GM10266 (cell line): Measurements from ENCODE around the gene TRUB2.

Experiments
- DNase-seq: peaks from one replicate; pipeline ENCODE4 v3.0.0; 2012; ENCODE audit errors: extremely low spot score
- TF ChIP-seq, protein P1 (sequence below): IDR thresholded peaks from 2 replicates; pipeline ENCODE4 v1.5.1; 2012; ENCODE audit warnings: mild to moderate bottlenecking, low read depth; ENCODE audit not compliant: control insufficient read depth, insufficient read depth; ENCODE audit errors: missing control alignments

Gene TRUB2

DNA sequence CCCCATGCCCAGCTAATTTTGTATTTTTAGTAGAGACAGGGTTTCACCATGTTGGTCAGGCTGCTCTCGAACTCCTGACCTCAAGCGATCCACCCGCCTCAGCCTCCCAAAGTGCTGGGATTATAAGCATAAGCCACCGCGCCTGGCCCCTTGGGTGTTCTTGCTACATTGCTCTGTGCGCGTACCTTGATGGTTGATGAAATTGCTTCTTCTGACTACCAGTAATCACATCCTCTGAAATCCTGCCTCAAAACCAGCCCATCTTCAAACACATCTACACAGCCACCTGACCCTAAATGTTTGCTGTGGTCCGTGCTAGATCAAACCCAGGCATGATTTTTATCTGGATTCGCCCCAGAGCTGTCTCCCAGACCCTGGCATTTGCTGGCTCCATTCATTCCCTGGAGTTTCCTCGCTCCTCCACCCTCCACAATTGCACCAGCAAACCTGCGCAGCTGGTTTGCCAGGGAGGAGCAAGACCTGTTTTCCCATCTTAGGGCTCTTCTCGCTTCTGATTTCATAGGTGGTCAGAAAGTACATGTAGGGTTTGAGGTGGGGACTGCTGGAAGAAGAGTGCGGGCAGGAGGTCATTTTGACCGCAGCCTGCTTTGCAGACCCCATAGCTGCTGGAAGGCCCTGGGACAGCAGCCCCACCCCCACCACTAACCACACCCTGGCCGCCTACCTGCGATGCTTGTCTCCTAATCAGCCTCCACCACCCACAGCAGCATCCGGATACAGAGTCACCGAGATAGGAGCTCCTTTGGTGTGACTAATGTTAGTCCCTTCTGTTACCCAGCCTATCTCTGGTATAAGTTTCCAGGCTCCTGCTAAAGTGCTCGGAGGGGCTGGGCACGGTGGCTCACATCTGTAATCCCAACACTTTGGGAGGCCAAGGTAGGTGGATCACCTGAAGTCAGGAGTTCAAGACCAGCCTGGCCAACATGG is 23.4 kb downstream of the TRUB2 start:
- TF ChIP-seq, protein P1, sequence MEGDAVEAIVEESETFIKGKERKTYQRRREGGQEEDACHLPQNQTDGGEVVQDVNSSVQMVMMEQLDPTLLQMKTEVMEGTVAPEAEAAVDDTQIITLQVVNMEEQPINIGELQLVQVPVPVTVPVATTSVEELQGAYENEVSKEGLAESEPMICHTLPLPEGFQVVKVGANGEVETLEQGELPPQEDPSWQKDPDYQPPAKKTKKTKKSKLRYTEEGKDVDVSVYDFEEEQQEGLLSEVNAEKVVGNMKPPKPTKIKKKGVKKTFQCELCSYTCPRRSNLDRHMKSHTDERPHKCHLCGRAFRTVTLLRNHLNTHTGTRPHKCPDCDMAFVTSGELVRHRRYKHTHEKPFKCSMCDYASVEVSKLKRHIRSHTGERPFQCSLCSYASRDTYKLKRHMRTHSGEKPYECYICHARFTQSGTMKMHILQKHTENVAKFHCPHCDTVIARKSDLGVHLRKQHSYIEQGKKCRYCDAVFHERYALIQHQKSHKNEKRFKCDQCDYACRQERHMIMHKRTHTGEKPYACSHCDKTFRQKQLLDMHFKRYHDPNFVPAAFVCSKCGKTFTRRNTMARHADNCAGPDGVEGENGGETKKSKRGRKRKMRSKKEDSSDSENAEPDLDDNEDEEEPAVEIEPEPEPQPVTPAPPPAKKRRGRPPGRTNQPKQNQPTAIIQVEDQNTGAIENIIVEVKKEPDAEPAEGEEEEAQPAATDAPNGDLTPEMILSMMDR: no peak
- DNase-seq: no peak

DNA sequence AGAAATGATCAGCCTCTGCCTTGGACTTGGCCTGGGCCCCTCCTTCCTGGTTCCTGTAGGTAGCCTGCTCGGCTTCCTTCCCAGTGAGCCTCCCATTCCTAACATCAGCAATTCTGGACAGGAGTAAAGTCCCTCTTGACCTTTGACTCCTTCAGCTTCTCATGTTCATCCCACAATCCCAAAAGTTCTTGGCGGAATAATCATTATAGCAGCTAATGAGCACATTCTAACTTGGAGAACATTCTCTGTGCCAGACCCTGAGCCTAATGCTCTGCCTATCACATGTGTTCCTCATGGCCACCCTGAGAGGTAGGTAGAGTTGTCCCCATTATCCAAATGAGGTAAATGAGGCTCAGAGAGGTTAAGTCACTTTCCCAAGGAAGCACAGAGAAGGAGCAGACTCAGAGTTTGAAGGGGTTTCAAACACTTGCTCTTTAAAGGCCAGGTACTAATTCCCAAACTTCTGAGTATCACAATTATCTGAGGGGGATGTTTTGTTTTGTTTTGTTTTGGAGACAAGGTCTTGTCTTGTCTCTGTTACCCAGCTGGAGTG is 24.9 kb downstream of the TRUB2 start:
- TF ChIP-seq, protein P1: no peak
- DNase-seq: no peak

DNA sequence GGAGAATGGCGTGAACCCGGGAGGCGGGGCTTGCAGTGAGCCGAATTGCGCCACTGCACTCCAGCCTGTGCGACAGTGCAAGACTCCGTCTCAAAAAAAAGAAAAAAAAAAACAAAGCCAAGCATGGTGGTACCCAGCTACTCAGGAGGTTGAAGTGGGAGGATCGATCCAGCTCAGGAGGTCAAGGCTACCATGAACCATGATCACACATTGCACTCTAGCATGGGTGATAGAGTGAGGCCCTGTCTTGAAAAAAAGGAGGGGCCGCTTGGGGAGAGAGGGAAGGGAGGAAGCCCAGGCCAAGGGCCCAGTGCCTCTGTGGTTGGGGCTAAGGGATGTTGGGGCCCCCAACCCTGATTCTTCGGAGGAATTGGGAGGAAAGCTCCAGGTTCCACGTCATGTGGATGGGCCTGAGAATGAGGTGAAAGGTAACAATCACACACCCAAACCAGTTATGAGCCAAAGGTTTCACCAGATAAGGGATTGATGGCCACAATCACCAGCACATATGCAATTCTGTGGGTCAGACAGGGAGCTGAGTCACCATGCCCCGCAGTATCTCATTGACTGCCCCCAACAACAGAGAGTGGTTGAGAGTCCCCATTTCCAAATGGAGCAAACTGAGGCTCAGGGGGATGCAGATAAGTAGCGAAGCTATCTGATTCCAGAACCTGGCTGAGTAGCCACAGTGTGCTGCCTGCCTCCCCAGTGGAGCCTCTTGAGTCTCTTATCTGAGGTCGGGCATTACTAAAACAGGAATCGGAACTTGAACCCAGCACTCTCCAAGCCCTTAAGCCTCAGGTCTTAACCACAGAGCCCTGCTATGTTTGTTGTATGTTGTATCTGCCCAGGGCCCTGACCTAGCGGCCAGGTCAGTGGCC is 25.7 kb downstream of the TRUB2 start:
- DNase-seq: no peak

DNA sequence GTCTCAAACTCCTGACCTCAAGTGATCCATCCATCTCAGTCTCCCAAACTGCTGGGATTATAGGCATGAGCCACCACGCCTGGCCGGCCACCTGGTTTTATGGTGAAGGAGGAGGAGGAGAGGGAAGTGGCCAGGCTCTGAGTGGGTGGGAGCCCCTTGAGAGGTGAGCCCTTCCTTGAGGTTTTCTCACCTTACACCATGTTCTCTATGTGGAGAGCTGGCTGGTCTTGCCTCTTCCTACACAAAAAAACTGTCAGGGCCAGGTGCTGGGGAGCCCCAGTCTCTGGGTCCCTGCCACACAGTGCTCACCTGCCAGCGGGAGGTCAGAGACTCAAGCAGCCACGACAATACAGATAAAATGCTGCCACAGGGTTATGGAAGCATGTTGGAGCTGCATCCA is 28.1 kb downstream of the TRUB2 start:
- TF ChIP-seq, protein P1: no peak
- DNase-seq: no peak

More for the DNA sequence above, 25.7 kb downstream of the TRUB2 start:
- TF ChIP-seq, protein P1: no peak

DNA sequence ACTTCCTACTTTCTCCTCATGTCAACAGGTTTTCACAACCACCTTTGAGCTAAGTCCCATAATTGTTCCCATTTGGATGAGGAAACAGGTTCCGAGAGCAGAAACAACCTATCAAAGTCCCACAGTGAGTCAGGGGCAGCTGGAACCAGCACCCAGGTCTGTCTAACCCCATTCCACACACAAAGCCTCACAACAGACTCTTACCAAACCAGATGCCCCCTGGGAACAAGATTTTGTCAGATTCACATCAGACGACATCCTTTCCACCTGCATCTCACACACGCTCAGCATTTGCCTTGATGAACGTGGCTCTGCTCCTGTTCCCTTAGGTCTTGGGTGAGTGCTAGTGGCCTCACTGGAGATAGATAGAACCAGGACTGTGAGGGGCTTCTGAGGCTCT is 29.2 kb downstream of the TRUB2 start:
- no peak for DNase-seq
- TF ChIP-seq, protein P1: no peak

DNA sequence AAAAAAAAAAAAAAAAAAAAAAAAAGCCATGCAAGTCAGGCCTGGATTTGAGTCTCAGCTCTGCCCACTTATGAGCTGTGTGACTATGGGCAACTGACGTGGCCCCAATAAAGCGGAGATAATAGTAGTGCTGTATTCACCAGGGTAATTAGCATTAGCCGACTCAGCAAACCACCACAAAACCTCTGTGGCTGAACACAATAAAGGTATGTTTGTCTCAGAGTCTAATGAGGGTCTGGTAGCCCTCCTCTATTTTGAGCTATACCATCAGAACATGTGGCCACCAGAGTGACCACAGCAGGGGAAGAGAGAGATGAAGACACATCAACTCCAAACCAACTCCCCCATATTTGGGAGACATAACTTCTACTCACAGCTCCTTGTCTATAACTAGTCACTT is 30.2 kb downstream of the TRUB2 start:
- DNase-seq: no peak
- TF ChIP-seq, protein P1: no peak
